ES-I3 (cell line): ENCODE results near the gene DRGX.

Source experiments
- H3K36me3 ChIP-seq: 2 replicates; pipeline ENCODE4 v1.6.1; 2013; ENCODE audit warnings: mild to moderate bottlenecking, low read length, control low read depth, moderate library complexity; ENCODE audit not compliant: insufficient read depth
- H3K4me1 ChIP-seq: 2 replicates; pipeline ENCODE4 v1.6.1; 2013; ENCODE audit warnings: mild to moderate bottlenecking, control low read depth, low read length; ENCODE audit not compliant: insufficient read depth
- H3K9ac ChIP-seq: 2 replicates; pipeline ENCODE4 v1.6.1; 2013; ENCODE audit warnings: low read depth, mild to moderate bottlenecking, low read length, moderate library complexity
- H3K9me3 ChIP-seq: 2 replicates; pipeline ENCODE4 v1.6.1; 2013; ENCODE audit warnings: mild to moderate bottlenecking, low read length, moderate library complexity; ENCODE audit not compliant: control insufficient read depth, insufficient read depth

DRGX gene

GRCh38 chr10:49365275-49365674 is 30.6 kb downstream of the DRGX start:
- Histone ChIP-seq H3K36me3 (no peaks in the 10 kb centered on the region), H3K9ac (no peak overlapping the region), H3K4me1 (peaks cover 2% of the 10 kb centered on the region), H3K9me3 (no peaks in the 10 kb centered on the region)

GRCh38 chr10:49364747-49365146 is 31.1 kb downstream of the DRGX start:
- H3K36me3 ChIP-seq = no peaks in the 10 kb centered on the region
- no peaks in the 10 kb centered on the region for H3K9me3 ChIP-seq
- peaks cover 6% of the 10 kb centered on the region for H3K4me1 ChIP-seq
- H3K9ac ChIP-seq = no peak overlapping the region

GRCh38 chr10:49364051-49364450 is 31.8 kb downstream of the DRGX start:
- Histone ChIP-seq H3K4me1 (peaks cover 6% of the 10 kb centered on the region), H3K36me3 (no peaks in the 10 kb centered on the region), H3K9ac (no peak overlapping the region), H3K9me3 (no peaks in the 10 kb centered on the region)

GRCh38 chr10:49363309-49364031 is 32.4 kb downstream of the DRGX start:
- peaks cover 6% of the 10 kb centered on the region for H3K4me1 ChIP-seq
- no peaks in the 10 kb centered on the region for H3K36me3 ChIP-seq
- no peak overlapping the region for H3K9ac ChIP-seq
- no peaks in the 10 kb centered on the region for H3K9me3 ChIP-seq

GRCh38 chr10:49362596-49363260 is 33.2 kb downstream of the DRGX start:
- Histone ChIP-seq H3K36me3 (no peaks in the 10 kb centered on the region), H3K4me1 (peaks cover 6% of the 10 kb centered on the region), H3K9ac (no peak overlapping the region), H3K9me3 (no peaks in the 10 kb centered on the region)

GRCh38 chr10:49361735-49362568 is 33.9 kb downstream of the DRGX start:
- Histone ChIP-seq H3K9me3 (no peaks in the 10 kb centered on the region), H3K36me3 (no peaks in the 10 kb centered on the region), H3K4me1 (peaks cover 6% of the 10 kb centered on the region), H3K9ac (no peak overlapping the region)

- Histone ChIP-seq H3K9ac (no peak overlapping the region), H3K36me3 (no peaks in the 10 kb centered on the region), H3K9me3 (no peaks in the 10 kb centered on the region), H3K4me1 (peaks cover 6% of the 10 kb centered on the region)
These were observed 34.7 kb downstream of the DRGX start for GRCh38 chr10:49361178-49361554.

- Histone ChIP-seq H3K36me3 (no peaks in the 10 kb centered on the region), H3K4me1 (peaks cover 6% of the 10 kb centered on the region)
These were observed 35.4 kb downstream of the DRGX start for GRCh38 chr10:49360271-49361177.

GRCh38 chr10:49359349-49360270 is 36.3 kb downstream of the DRGX start:
- Histone ChIP-seq H3K9me3 (no peaks in the 10 kb centered on the region), H3K4me1 (peaks cover 6% of the 10 kb centered on the region), H3K9ac (no peak overlapping the region), H3K36me3 (no peaks in the 10 kb centered on the region)

More at GRCh38 chr10:49360271-49361177, 35.4 kb downstream of the DRGX start:
- Histone ChIP-seq H3K9me3 (no peaks in the 10 kb centered on the region), H3K9ac (no peak overlapping the region)

- H3K4me1 ChIP-seq = peaks cover 6% of the 10 kb centered on the region
- no peak overlapping the region for H3K9ac ChIP-seq
- no peaks in the 10 kb centered on the region for H3K36me3 ChIP-seq
- no peaks in the 10 kb centered on the region for H3K9me3 ChIP-seq
These were observed 38.0 kb downstream of the DRGX start for GRCh38 chr10:49357910-49358309.

GRCh38 chr10:49356944-49357343 is 38.9 kb downstream of the DRGX start:
- H3K9ac ChIP-seq = no peak overlapping the region
- no peaks in the 10 kb centered on the region for H3K9me3 ChIP-seq
- H3K36me3 ChIP-seq = no peaks in the 10 kb centered on the region
- H3K4me1 ChIP-seq = peaks cover 6% of the 10 kb centered on the region

GRCh38 chr10:49356181-49356580 is 39.7 kb downstream of the DRGX start:
- Histone ChIP-seq H3K36me3 (no peaks in the 10 kb centered on the region), H3K9ac (no peak overlapping the region), H3K9me3 (no peaks in the 10 kb centered on the region), H3K4me1 (peaks cover 6% of the 10 kb centered on the region)

- no peak overlapping the region for H3K9ac ChIP-seq
- H3K36me3 ChIP-seq = no peaks in the 10 kb centered on the region
- H3K4me1 ChIP-seq = peaks cover 4% of the 10 kb centered on the region
- no peaks in the 10 kb centered on the region for H3K9me3 ChIP-seq
These were observed 40.7 kb downstream of the DRGX start for GRCh38 chr10:49355221-49355620.
